NOMO-1 treated with dmso at 0.1 percent for 144 hours (cell line): ENCODE data around the gene FXYD3.
"Not testable (repeated sequence)": the region's sequence is repeated elsewhere in the genome, so short reads cannot be mapped to it uniquely, and the experiment has no call there.

Source experiments
- DNase-seq: peaks from one replicate; lab custom pipeline; 2025; ENCODE audit not compliant: unreplicated experiment; lab: John Stamatoyannopoulos, UW

The FXYD3 gene

GRCh38 chr19:35140962-35141836, 25.6 kb downstream of the FXYD3 start:
- DNase-seq = peak; percentile 74

DNA sequence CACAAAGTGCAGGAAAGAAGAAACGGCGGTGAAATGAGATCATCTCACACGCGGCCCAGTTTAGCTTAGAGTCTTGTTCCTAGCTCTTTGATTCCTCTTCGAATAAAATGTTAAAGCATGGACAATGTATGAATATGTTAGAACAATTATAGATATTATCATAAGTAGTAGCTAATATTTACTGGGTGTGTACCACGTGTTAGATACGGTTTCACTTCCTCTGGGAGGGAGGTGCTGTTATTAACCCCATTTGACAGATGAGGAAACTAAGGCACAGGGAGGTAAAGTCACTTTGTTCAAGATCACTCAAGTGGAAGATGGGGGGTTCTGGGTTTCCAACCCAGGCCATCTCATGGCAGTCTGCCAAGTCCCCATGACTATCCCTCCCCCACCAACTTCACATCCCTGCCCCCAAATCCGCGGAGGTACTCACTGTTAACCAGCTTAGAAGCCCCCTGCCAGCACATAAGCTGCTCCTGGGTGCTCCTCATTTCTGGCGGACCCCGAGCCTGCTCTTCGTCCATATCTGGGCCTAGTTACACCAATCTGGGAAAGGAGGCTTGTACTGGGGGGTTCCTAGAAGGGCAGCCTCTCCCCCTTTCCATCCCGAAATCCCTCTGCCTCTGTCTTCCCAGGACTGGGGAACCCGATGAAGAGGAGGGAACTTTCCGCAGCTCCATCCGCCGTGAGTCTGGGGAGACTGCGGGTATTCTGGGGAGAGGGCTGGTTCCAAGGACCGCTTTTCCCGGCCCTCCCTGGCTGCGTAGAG, 26.4 kb downstream of the FXYD3 start:
- no peak for DNase-seq

DNA sequence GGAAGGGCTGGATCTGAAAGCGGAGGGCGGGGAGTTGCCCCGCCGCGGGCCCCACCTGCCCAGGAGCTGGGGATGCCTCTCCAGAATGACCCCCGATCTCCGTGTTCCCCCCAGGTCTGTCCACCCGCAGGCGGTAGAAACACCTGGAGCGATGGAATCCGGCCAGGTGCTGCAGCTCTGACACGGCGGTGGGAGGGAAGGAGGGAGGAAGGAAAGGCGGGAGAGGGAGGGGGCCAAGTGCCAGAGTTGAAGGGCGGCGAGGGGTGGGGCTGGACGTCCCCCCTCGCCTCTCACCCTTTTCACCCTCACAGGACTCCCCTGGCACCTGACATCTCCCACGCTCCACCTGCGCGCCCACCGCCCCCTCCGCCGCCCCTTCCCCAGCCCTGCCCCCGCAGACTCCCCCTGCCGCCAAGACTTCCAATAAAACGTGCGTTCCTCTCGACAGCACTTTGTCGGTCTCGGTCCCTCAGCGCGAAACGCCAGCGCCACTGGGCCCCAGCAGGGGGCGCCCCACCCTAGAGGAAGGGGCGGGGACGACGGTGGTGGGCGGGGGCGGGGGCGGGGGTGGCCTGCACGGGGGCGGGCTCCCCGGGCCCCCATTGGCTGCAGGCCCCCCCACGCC, 27.1 kb downstream of the FXYD3 start:
- DNase-seq = no peak

DNA sequence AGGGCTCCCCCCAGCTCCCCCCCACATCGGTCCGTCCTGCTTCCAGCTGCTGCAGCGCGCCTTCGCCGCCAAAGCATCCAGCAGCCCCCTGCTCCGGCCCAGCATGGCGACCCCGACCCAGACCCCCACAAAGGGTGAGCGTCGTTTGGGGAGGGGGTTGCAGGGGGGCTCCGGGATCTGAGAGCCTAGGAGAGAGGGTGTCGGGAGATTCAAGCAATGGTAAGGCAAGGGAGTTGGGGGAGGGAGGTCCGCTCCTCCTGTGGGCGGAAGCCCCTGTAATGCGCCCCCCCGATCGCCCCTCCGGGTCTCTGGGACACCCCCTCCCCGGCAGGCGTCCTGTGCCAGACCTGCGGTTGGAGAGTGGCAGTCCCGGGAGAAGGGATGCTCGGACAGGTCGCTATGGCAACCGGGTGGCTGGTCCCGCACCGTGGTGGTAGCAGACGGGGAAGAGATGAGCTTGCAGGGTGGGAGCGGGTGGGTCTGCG, 27.6 kb downstream of the FXYD3 start, which contains the start of gene FXYD7:
TSS of gene FXYD7 (plus strand) at position 25 of the 485 bp plus-strand sequence. CDS start at position 104, 79 bp downstream.
- no peak for DNase-seq

GRCh38 chr19:35143818-35144217, 28.2 kb downstream of the FXYD3 start:
- no peak for DNase-seq

DNA sequence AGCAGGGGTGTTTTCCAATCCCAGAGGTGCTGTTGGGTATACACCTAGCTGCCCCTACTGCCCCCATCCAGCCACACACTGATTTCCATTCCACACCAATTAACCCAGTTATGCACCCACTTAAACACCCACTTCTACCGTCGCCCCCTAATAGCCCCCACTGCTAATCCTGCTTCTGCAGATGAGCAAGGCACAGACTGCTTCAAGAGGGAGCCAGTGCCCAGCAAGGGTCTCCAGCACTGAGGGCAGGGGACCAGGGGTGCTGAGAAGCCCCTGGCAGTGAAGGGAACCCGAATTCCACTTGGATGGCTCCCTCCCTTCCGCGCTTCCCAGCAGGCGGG, 28.6 kb downstream of the FXYD3 start:
- no peak for DNase-seq

DNA sequence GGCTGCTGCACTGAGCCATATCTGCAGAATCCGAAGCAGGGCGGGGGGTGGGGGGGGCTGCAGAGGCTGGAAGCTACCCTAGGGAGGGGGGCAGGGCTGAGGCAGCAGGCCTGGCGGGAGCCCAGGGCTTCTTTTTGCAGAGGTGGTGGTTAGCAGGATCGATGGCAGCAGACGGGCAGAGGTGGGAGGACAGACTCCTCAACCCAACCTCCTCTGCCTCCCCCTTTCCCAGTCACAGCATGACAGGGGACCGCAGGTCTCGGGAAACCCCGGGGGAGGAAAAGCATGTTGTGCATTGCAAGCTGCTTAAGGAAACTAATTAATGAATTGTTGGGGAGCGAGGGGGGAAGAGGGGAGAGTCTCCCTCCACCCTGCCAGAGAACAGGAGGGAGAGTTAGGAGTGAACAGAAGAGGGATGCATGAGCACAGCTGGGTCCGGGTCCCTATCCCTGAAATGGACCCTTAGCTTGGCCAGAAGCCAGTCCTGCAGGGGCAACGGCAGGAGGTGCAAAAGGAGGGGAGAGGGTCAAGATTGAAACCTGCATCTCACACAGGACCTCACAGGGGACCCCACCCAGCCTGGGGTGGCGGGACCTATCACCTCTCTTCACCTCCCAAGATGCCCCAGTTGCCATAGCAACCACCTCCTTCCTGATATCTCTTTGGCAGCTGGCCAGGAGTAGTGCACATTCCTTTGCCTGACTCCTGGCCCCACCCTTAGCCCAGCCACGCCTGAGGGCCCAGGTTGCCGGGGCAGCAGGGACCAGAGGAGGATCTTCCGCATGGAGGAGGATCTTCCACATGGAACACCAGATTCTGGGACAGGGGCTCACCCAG, 29.2 kb downstream of the FXYD3 start:
- no peak for DNase-seq

DNA sequence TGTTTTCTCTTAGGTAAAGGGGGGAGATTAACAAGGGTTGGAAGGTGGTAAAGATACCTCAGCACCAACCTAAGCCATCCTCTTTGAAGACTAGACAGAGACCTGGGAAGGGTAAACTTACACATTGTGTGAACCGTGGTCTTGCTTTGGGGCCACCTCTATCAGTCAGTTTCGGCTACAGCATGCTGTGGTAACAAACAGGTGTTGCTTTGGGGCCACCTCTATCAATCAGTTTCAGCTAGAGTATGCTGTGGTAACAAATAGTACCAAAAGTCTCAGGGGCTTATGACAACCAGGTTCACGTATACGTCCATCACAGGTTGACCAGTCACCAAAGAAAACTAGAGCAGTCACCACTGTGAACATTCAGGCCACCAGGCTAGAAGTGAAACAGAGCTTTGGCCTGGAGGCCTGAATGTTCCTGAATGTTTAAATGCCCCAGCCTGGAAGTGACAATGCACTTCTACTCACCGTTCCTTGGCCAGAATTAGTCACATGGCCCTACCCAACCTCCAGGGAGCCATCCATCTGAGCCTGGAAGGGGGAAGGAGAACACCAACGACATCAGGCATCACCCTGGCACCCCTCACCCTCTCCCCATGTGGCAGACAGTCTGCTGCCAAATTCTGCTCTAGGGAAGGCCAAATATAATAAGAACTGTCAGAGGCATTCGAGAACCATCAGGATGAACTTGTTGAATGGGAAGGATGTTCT, 31.3 kb downstream of the FXYD3 start:
- DNase-seq = no peak

GRCh38 chr19:35149463-35149862, 33.8 kb downstream of the FXYD3 start:
- DNase-seq = no peak

- no peak for DNase-seq
Measured at GRCh38 chr19:35150445-35150844, 34.8 kb downstream of the FXYD3 start.

DNA sequence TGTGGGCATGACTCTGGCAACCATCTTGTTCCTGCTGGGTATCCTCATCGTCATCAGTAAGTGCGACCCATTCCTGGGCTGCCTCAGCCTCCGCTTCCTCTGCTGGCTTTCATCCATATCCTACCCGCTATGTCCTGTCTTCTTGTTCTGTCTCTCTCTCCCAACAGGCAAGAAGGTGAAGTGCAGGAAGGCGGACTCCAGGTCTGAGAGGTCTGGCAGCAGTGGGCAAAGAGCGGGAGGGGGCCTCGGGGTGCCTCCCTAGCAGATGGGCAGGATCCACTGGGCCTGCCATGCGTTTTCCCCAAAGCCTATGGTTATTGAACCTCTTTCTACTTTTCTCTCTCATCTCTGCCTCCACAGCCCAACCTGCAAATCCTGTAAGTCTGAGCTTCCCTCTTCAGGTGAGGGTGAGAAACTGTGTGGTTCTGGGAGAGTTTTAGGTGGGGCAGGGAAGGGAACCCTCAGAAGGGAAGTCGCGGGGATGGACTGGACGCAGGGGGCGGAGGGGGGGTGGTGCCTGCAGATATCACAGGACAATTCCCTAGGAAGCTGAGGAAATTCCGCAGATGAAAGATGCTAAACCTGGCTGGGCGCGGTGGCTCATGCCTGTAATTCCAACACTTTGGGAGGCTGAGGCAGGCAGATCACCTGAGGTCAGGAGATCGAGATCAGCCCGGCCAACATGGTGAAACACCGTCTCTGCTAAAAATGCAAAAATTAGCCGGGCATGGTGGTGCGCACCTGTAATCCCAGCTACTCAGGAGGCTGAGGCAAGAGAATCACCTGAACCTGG, 35.8 kb downstream of the FXYD3 start:
- DNase-seq = no peak

GRCh38 chr19:35153129-35153522, 37.5 kb downstream of the FXYD3 start:
- not testable (repeated sequence) for DNase-seq

DNA sequence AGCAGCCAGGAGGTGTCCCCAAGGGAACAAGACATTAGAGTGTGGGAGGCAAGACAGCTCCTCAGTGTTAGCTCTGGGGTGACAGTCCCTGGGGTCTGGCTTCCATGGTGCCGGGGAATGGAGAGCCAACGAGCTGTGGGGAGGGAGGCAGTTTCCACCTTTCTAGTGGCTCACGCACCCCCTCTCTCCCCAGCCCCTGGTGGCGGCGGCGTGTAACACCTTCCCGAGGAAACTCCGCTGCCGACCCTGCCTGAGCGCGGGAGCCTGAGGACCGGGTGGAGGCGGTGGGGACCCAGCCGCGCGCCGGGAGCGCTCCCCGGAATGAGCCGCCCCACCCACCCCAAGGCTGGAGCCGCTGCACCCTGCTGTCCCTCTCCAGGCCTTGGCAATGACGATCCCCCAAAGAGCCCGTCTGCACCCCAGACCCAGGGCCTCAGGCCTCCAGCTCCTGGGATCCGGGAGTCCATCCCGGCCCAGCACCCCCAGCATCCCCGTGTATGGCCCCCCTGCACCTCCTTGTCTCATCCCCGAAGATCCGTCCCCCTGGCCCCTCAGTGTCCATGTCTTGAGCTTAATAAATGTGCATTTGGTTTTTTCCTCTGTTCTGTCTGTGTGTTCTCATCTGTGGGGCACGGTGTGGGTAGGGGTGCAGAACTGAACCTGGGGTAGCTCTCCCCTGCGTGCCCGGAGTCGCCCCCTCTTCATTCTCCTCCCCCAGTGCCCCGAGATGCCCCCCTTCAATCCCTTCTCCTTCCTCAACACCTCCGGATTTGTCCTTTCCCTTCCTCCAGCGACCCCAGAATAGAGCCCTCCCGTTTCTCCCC, 38.3 kb downstream of the FXYD3 start:
- DNase-seq = peak; percentile 22

- peak; percentile 86 for DNase-seq
Measured at GRCh38 chr19:35154525-35155406, 39.1 kb downstream of the FXYD3 start, which contains the start of gene FXYD5. TSS of gene FXYD5 (plus strand) at chr19:35154735. CDS start at chr19:35155551, 816 bp downstream.

DNA sequence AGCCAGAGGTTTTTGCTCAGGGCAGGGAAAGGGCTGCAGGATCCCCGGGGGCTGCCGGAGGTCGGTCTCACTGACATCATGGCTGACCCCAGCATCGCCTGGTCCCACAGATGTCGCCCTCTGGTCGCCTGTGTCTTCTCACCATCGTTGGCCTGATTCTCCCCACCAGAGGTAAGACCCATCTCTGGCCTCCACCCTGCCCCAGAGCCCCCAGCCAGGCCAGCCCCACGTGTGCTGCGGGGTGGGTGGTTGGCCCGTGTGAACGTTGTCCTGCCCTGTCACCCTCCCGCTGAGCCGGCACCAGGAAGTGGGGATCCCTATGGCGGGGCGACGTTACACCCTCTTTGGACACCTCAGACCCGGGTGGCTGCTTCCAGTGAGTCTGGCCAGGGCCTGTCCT, 39.8 kb downstream of the FXYD3 start:
- no peak for DNase-seq

DNA sequence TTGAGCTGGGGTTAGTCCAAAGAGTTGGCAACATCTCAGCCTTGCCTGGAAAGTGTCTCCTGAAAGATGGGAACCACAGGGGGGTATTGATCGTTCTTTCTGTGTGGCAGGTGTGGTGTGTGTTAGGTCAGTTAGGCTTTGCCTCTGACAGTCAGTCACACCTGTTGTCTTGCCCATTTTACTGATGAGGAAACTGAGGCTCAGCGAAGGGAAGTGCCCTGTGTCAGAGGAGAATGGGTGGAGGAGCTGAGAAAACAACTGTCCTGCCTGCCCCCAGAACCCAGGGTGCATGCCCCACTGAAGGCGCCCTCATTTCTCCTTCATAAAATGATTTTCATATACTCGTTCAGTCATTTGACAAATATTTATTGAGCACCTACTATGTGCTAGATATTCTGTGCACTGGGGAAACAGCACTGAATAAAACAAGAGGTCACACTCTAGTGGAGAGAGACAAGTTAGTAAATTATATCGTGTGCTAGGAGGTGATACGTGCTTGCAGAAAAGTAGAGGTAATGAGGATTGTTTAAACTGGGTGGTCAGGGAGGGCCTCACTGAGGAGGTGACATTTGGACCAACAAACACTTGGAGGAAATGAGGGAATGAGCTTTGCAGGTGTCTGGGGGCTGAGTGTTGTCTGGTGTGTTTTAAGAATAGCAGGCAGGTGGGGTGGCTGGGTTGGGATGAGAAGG, 40.5 kb downstream of the FXYD3 start:
- no peak for DNase-seq

- DNase-seq = no peak
Measured at GRCh38 chr19:35156673-35157014, 41.0 kb downstream of the FXYD3 start.
